ENCODE measurements around the gene SELENOI. TPM values are rescaled to one million over a fixed set of nuclear protein-coding genes. Genes with fewer than 3 reads are reported as not detected.

SELENOI gene, protein sequence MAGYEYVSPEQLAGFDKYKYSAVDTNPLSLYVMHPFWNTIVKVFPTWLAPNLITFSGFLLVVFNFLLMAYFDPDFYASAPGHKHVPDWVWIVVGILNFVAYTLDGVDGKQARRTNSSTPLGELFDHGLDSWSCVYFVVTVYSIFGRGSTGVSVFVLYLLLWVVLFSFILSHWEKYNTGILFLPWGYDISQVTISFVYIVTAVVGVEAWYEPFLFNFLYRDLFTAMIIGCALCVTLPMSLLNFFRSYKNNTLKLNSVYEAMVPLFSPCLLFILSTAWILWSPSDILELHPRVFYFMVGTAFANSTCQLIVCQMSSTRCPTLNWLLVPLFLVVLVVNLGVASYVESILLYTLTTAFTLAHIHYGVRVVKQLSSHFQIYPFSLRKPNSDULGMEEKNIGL
- total RNA-seq (2022): 66.6 and 75.4 TPM in 2 replicates
- percentile 93 among the genes with signal in this experiment for Bru-seq, nascent RNA
- BruChase-seq, experiment 1, labeled RNA remaining after a 6-hour chase: percentile 96 among the genes with signal in this experiment
- BruChase-seq, experiment 2, labeled RNA remaining after a 2-hour chase: percentile 94 among the genes with signal in this experiment
- long read RNA-seq, full-length matches to known transcripts: 12 of 33 reads
- long read RNA-seq, partial matches to known transcripts: 6 of 33 reads
- long read RNA-seq, other reads (novel, unspliced or antisense): 15 of 33 reads

- H3K4me1 Mint-ChIP-seq (ENCODE audit: low read depth, unreplicated experiment): peaks cover 34% of the 10 kb centered on the region
- DNase-seq: peak; percentile 99
- intact Hi-C loops (cut with micrococcal nuclease; ENCODE audit: unreplicated experiment): no loop called here
- no peaks in the 10 kb centered on the region for H3K27me3 Mint-ChIP-seq (ENCODE audit: unreplicated experiment)
- H3K36me3 Mint-ChIP-seq (ENCODE audit: insufficient read depth, unreplicated experiment): peaks cover 58% of the 10 kb centered on the region
- no peaks in the 10 kb centered on the region for H3K9me3 Mint-ChIP-seq (ENCODE audit: low read depth, unreplicated experiment)
- TF ChIP-seq, protein P1, sequence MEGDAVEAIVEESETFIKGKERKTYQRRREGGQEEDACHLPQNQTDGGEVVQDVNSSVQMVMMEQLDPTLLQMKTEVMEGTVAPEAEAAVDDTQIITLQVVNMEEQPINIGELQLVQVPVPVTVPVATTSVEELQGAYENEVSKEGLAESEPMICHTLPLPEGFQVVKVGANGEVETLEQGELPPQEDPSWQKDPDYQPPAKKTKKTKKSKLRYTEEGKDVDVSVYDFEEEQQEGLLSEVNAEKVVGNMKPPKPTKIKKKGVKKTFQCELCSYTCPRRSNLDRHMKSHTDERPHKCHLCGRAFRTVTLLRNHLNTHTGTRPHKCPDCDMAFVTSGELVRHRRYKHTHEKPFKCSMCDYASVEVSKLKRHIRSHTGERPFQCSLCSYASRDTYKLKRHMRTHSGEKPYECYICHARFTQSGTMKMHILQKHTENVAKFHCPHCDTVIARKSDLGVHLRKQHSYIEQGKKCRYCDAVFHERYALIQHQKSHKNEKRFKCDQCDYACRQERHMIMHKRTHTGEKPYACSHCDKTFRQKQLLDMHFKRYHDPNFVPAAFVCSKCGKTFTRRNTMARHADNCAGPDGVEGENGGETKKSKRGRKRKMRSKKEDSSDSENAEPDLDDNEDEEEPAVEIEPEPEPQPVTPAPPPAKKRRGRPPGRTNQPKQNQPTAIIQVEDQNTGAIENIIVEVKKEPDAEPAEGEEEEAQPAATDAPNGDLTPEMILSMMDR (IDR thresholded peaks at IDR 0.05; ENCODE audit: unreplicated experiment): no peak
- peak within 1 kb of the TSS; percentile 82 for H3K4me3 Mint-ChIP-seq (ENCODE audit: low read depth, unreplicated experiment)
- no TSS peak for BruUV-seq (replicated peaks)
- CTCF ChIA-PET: interaction anchor here (1.0 kb wide), 2 partner anchors 44 to 100 kb away, joined by 3 read pairs; no protein-coding TSS in a partner anchor
- peak within 1 kb of the TSS; percentile 82 for H3K27ac Mint-ChIP-seq (ENCODE audit: unreplicated experiment)
Observed at GRCh38 chr2:26345545-26346453, at the start of gene SELENOI. TSS of gene SELENOI (plus strand) at chr2:26346143. CDS start at chr2:26346233, 90 bp downstream.

DNA sequence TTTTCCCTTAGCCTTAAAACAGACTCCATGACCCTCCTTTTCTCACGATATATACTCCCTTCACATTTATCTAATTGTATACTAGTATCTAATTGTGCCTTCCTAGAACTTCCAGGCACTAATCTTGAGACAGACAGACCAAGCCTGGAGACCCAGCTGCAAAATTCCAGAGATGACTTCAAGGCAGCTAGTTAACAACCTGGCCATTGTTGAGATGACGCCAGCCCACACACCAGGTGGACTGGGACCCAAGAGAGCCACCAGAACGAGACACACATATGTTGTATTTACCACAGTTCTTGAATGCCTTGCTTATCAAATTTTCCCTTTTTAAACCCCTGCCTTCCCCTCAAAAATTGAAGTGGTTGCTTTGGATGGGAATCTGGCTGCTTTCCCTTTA lies 48.9 kb upstream of the SELENOI start:
- H3K9me3 Mint-ChIP-seq (ENCODE audit: low read depth, unreplicated experiment): no peaks in the 10 kb centered on the region
- intact Hi-C loops (cut with micrococcal nuclease; ENCODE audit: unreplicated experiment): no loop called here
- CTCF ChIA-PET: interaction anchor here (1.0 kb wide), 1 partner anchor 23 kb away, joined by 3 read pairs; no protein-coding TSS in a partner anchor

DNA sequence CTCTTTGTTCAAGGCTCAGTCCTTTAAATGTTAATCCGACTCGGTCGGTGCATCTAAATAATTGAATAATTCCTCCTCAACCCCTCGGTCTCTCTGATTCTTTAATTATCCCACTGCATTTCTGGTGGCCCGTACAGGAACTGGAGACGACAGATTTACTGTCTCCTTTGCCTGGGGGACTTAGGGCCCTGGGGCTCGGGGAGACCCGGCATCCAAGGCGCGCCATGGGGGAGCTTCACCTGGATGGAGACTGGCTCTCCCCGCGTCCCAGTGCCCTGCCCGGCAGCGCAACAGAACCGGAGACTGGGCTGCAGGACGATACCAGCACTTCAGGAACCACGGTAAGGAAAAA lies 47.7 kb upstream of the SELENOI start:
- no TSS peak for BruUV-seq (replicated peaks)
- CTCF ChIA-PET: no interaction called here
- no peak overlapping the region for H3K4me3 Mint-ChIP-seq (ENCODE audit: low read depth, unreplicated experiment)
- peaks cover 14% of the 10 kb centered on the region for H3K4me1 Mint-ChIP-seq (ENCODE audit: low read depth, unreplicated experiment)
- no peak overlapping the region for H3K27ac Mint-ChIP-seq (ENCODE audit: unreplicated experiment)
- H3K36me3 Mint-ChIP-seq (ENCODE audit: insufficient read depth, unreplicated experiment): no peaks in the 10 kb centered on the region
- H3K27me3 Mint-ChIP-seq (ENCODE audit: unreplicated experiment): no peaks in the 10 kb centered on the region
- no peak for DNase-seq
- intact Hi-C loops (cut with micrococcal nuclease; ENCODE audit: unreplicated experiment): loop anchor here (2.0 kb wide), 1 partner anchor 23 kb away; no protein-coding TSS in a partner anchor
- H3K9me3 Mint-ChIP-seq (ENCODE audit: low read depth, unreplicated experiment): no peaks in the 10 kb centered on the region
- TF ChIP-seq, protein P1 (IDR thresholded peaks at IDR 0.05; ENCODE audit: unreplicated experiment): no peak

More for the DNA sequence above, 48.9 kb upstream of the SELENOI start:
- H3K36me3 Mint-ChIP-seq (ENCODE audit: insufficient read depth, unreplicated experiment): no peaks in the 10 kb centered on the region
- no peak overlapping the region for H3K27ac Mint-ChIP-seq (ENCODE audit: unreplicated experiment)
- DNase-seq: no peak
- no peak overlapping the region for H3K4me3 Mint-ChIP-seq (ENCODE audit: low read depth, unreplicated experiment)
- no TSS peak for BruUV-seq (replicated peaks)
- TF ChIP-seq, protein P1 (IDR thresholded peaks at IDR 0.05; ENCODE audit: unreplicated experiment): no peak
- peaks cover 2% of the 10 kb centered on the region for H3K4me1 Mint-ChIP-seq (ENCODE audit: low read depth, unreplicated experiment)
- no peaks in the 10 kb centered on the region for H3K27me3 Mint-ChIP-seq (ENCODE audit: unreplicated experiment)

Measured in Calu3 (cell line).